ENCODE measurements around the gene ZNF738. TPM values are rescaled to one million over a fixed set of nuclear protein-coding genes. Genes with fewer than 3 reads are reported as not detected.

Gene ZNF738
- total RNA-seq, 2 donors from 2014 or later = 44.9 to 62.4 TPM

- no peaks in the 10 kb centered on the region for H3K27me3 ChIP-seq (ENCODE audit: control insufficient read depth, insufficient read depth, low read length, poor library complexity, severe bottlenecking)
- WGBS, 2 experiments (ENCODE audit: insufficient coverage in 1 of 2, insufficient read length in 1 of 2) = 100% methylated on average over 1 of the region's 1 CpG
- no peak overlapping the region for H3K27ac ChIP-seq (ENCODE audit: low read depth, low read length)
- DNase-seq = no peak
- TF ChIP-seq CTCF (conservative IDR thresholded peaks at IDR 0.05) = no peak
- H3K36me3 Mint-ChIP-seq (ENCODE audit: low read depth) = peaks cover 68% of the 10 kb centered on the region
- H3K36me3 ChIP-seq (ENCODE audit: control insufficient read depth, insufficient read depth, low read length) = peaks cover 24% of the 10 kb centered on the region
- no peak overlapping the region for H3K27ac Mint-ChIP-seq
- H3K9me3 ChIP-seq (ENCODE audit: control insufficient read depth, low read length) = peaks cover 87% of the 10 kb centered on the region
- no peak overlapping the region for H3K9ac ChIP-seq (ENCODE audit: extremely low read depth, low read length, poor library complexity, severe bottlenecking)
- H3K27me3 Mint-ChIP-seq (ENCODE audit: insufficient read depth) = no peaks in the 10 kb centered on the region
- H3K4me1 ChIP-seq (ENCODE audit: control insufficient read depth, insufficient read depth, low read length) = no peaks in the 10 kb centered on the region
- H3K9me3 Mint-ChIP-seq = peaks cover 82% of the 10 kb centered on the region
- no peak overlapping the region for H3K4me3 Mint-ChIP-seq
- H3K4me1 Mint-ChIP-seq = no peaks in the 10 kb centered on the region
- peak overlapping the region; percentile 35 for H3K4me3 ChIP-seq (ENCODE audit: low read length)
Observed at GRCh38 chr19:21423057-21424041, 64.5 kb downstream of the ZNF738 start.

Other genes starting within 250 kb of the ZNF738 start
- 10 to 100 TPM; 34.6 to 39.0 TPM for gene ZNF431, start 217.0 kb upstream of the ZNF738 start, total RNA-seq
- 10 to 100 TPM; 30.7 to 30.8 TPM for gene ZNF708, start 29.6 kb upstream of the ZNF738 start, total RNA-seq
- 10 to 100 TPM; 25.9 to 29.5 TPM for gene ZNF493, start 38.1 kb downstream of the ZNF738 start, total RNA-seq
- 10 to 100 TPM; 14.3 to 23.2 TPM for gene ZNF429, start 146.6 kb downstream of the ZNF738 start, total RNA-seq